Measurements from ENCODE around the gene ULK3.

The ULK3 gene

GRCh38 chr15:74821790-74822158 is 21.2 kb downstream of the ULK3 start:
- in situ Hi-C loops (cut with HindIII; ENCODE audit: low pct_ligation_motif_present, low sequenced_read_pairs): no loop called here

GRCh38 chr15:74821091-74821789 is 21.7 kb downstream of the ULK3 start:
- no peak overlapping the region for H3K4me3 ChIP-seq (ENCODE audit: low read depth, low read length)
- in situ Hi-C loops (cut with HindIII; ENCODE audit: low pct_ligation_motif_present, low sequenced_read_pairs): no loop called here
- H3K36me3 ChIP-seq (replicated peaks): no peaks in the 10 kb centered on the region
- no peak for DNase-seq
- peaks cover 7% of the 10 kb centered on the region for H3K27me3 ChIP-seq (replicated peaks)
- no peak for TF ChIP-seq CTCF (IDR thresholded peaks at IDR 0.05; ENCODE audit: low read depth, low read length, missing control alignments)
- H3K27ac ChIP-seq: no peak overlapping the region

More at GRCh38 chr15:74821790-74822158, 21.2 kb downstream of the ULK3 start:
- Histone ChIP-seq H3K4me3 (ENCODE audit: low read depth, low read length) (no peak overlapping the region), H3K27me3 (replicated peaks) (peaks cover 10% of the 10 kb centered on the region), H3K27ac (no peak overlapping the region), H3K36me3 (replicated peaks) (no peaks in the 10 kb centered on the region)
- DNase-seq: no peak
- no peak for TF ChIP-seq CTCF (IDR thresholded peaks at IDR 0.05; ENCODE audit: low read depth, low read length, missing control alignments)

GRCh38 chr15:74820056-74820455 is 22.9 kb downstream of the ULK3 start:
- no peaks in the 10 kb centered on the region for H3K36me3 ChIP-seq (replicated peaks)
- no peak for DNase-seq
- no peak overlapping the region for H3K27ac ChIP-seq
- in situ Hi-C loops (cut with HindIII; ENCODE audit: low pct_ligation_motif_present, low sequenced_read_pairs): no loop called here
- peaks cover under 1% of the 10 kb centered on the region for H3K27me3 ChIP-seq (replicated peaks)
- no peak overlapping the region for H3K4me3 ChIP-seq (ENCODE audit: low read depth, low read length)
- no peak for TF ChIP-seq CTCF (IDR thresholded peaks at IDR 0.05; ENCODE audit: low read depth, low read length, missing control alignments)

GRCh38 chr15:74817370-74817737 is 25.6 kb downstream of the ULK3 start:
- no peaks in the 10 kb centered on the region for H3K36me3 ChIP-seq (replicated peaks)
- no peak overlapping the region for H3K4me3 ChIP-seq (ENCODE audit: low read depth, low read length)
- in situ Hi-C loops (cut with HindIII; ENCODE audit: low pct_ligation_motif_present, low sequenced_read_pairs): no loop called here
- TF ChIP-seq CTCF (IDR thresholded peaks at IDR 0.05; ENCODE audit: low read depth, low read length, missing control alignments): peak; percentile 37
- no peak overlapping the region for H3K27ac ChIP-seq
- no peaks in the 10 kb centered on the region for H3K27me3 ChIP-seq (replicated peaks)
- DNase-seq: peak; percentile 5

- in situ Hi-C loops (cut with HindIII; ENCODE audit: low pct_ligation_motif_present, low sequenced_read_pairs): no loop called here
- DNase-seq: no peak
Observed at GRCh38 chr15:74816624-74817369, 26.2 kb downstream of the ULK3 start.

More at GRCh38 chr15:74816624-74817369, 26.2 kb downstream of the ULK3 start:
- H3K36me3 ChIP-seq (replicated peaks): no peaks in the 10 kb centered on the region
- H3K27ac ChIP-seq: no peak overlapping the region
- no peak overlapping the region for H3K4me3 ChIP-seq (ENCODE audit: low read depth, low read length)
- H3K27me3 ChIP-seq (replicated peaks): no peaks in the 10 kb centered on the region
- no peak for TF ChIP-seq CTCF (IDR thresholded peaks at IDR 0.05; ENCODE audit: low read depth, low read length, missing control alignments)

All from brain microvascular endothelial cell (primary cell).